ENCODE measurements around the gene KERA. TPM values are rescaled to one million over a fixed set of nuclear protein-coding genes. Genes with fewer than 3 reads are reported as not detected.

KERA gene
- total and polyA plus RNA-seq, 2 donors (not counting 1 experiment from before 2014, with no cell fraction given) = not detected

GRCh38 chr12:91099341-91099740 lies 41.5 kb upstream of the KERA start:
- POLR2A ChIA-PET = no interaction called here
- WGBS (ENCODE audit: insufficient coverage) = no CpG with 5 or more reads among the region's 2 CpGs
- H4K20me1 ChIP-seq (ENCODE audit: control insufficient read depth, insufficient read depth, low read length, poor library complexity, severe bottlenecking) = no peaks in the 10 kb centered on the region

GRCh38 chr12:91098941-91099340 lies 41.1 kb upstream of the KERA start:
- ChIA-PET CTCF (interaction anchor here (1.7 kb wide), 1 partner anchor 9 kb away, joined by 4 read pairs; no protein-coding TSS in a partner anchor), POLR2A (no interaction called here)
- H3K4me3 ChIP-seq (ENCODE audit: control extremely low read depth in 1 of 5, extremely low read depth in 1 of 5, insufficient read depth in 1 of 5, low read depth in 2 of 5, low read length in 4 of 5) = no peak overlapping the region
- no peaks in the 10 kb centered on the region for H3K79me2 ChIP-seq (ENCODE audit: control insufficient read depth, insufficient read depth, low read length)
- H3K4me1 ChIP-seq (ENCODE audit: control insufficient read depth in 2 of 2, insufficient read depth in 2 of 2, low read length in 2 of 2) = no peaks in the 10 kb centered on the region
- no peaks in the 10 kb centered on the region for H3K9me3 ChIP-seq (ENCODE audit: control extremely low read depth in 1 of 3, control insufficient read depth in 2 of 3, insufficient read depth in 1 of 3, low read length in 2 of 3)
- TF ChIP-seq EZH2 (IDR thresholded peaks at IDR 0.05; ENCODE audit: borderline replicate concordance, insufficient read depth, low read depth, low read length, poor library complexity, severe bottlenecking) = no peak
- TF ChIP-seq CTCF (IDR thresholded peaks at IDR 0.05) = no peak
- DNase-seq = no peak
- H3K36me3 ChIP-seq (replicated peaks in 1 of 2; ENCODE audit: control extremely low read depth in 1 of 2, control insufficient read depth in 1 of 2, extremely low read depth in 1 of 2, insufficient read depth in 2 of 2, low read length in 1 of 2) = no peaks in the 10 kb centered on the region
- intact Hi-C loops (cut with micrococcal nuclease) = no loop called here
- peaks cover 2% of the 10 kb centered on the region for H3K4me1 Mint-ChIP-seq
- H2AFZ ChIP-seq (ENCODE audit: insufficient read depth, low read depth, low read length, poor library complexity, severe bottlenecking) = no peak overlapping the region
- H3K27me3 Mint-ChIP-seq = no peaks in the 10 kb centered on the region
- no peak overlapping the region for H3K27ac ChIP-seq (ENCODE audit: low read length in 2 of 2)
- ATAC-seq (ENCODE audit: low read depth) = no peak
- no CpG with 5 or more reads among the region's 3 CpGs for WGBS (ENCODE audit: insufficient coverage)
- no peaks in the 10 kb centered on the region for H3K27me3 ChIP-seq (replicated peaks in 1 of 4; ENCODE audit: control extremely low read depth in 1 of 4, control insufficient read depth in 3 of 4, insufficient read depth in 4 of 4, low read length in 3 of 4)
- no peak overlapping the region for H3K27ac Mint-ChIP-seq
- no peak overlapping the region for H3K9ac ChIP-seq (ENCODE audit: low read length)
- H3K4me2 ChIP-seq (replicated peaks; ENCODE audit: low read depth, low read length, poor library complexity, severe bottlenecking) = no peak overlapping the region
- H4K20me1 ChIP-seq (ENCODE audit: control insufficient read depth, insufficient read depth, low read length, poor library complexity, severe bottlenecking) = no peaks in the 10 kb centered on the region
- no peak overlapping the region for H3K4me3 Mint-ChIP-seq
- H3K9me3 Mint-ChIP-seq (ENCODE audit: insufficient read depth) = no peaks in the 10 kb centered on the region

More at GRCh38 chr12:91099341-91099740, 41.5 kb upstream of the KERA start:
- Mint-ChIP-seq H3K9me3 (ENCODE audit: insufficient read depth) (no peaks in the 10 kb centered on the region), H3K27me3 (no peaks in the 10 kb centered on the region), H3K4me3 (no peak overlapping the region), H3K4me1 (peaks cover 2% of the 10 kb centered on the region), H3K27ac (no peak overlapping the region)
- no peak for ATAC-seq (ENCODE audit: low read depth)
- Histone ChIP-seq H3K9me3 (ENCODE audit: control extremely low read depth in 1 of 3, control insufficient read depth in 2 of 3, insufficient read depth in 1 of 3, low read length in 2 of 3) (no peaks in the 10 kb centered on the region), H3K4me3 (ENCODE audit: control extremely low read depth in 1 of 5, extremely low read depth in 1 of 5, insufficient read depth in 1 of 5, low read depth in 2 of 5, low read length in 4 of 5) (no peak overlapping the region), H3K4me2 (replicated peaks; ENCODE audit: low read depth, low read length, poor library complexity, severe bottlenecking) (no peak overlapping the region), H3K4me1 (ENCODE audit: control insufficient read depth in 2 of 2, insufficient read depth in 2 of 2, low read length in 2 of 2) (no peaks in the 10 kb centered on the region), H3K27me3 (replicated peaks in 1 of 4; ENCODE audit: control extremely low read depth in 1 of 4, control insufficient read depth in 3 of 4, insufficient read depth in 4 of 4, low read length in 3 of 4) (no peaks in the 10 kb centered on the region), H3K79me2 (ENCODE audit: control insufficient read depth, insufficient read depth, low read length) (no peaks in the 10 kb centered on the region), H3K27ac (ENCODE audit: low read length in 2 of 2) (no peak overlapping the region), H3K36me3 (replicated peaks in 1 of 2; ENCODE audit: control extremely low read depth in 1 of 2, control insufficient read depth in 1 of 2, extremely low read depth in 1 of 2, insufficient read depth in 2 of 2, low read length in 1 of 2) (no peaks in the 10 kb centered on the region), H3K9ac (ENCODE audit: low read length) (no peak overlapping the region), H2AFZ (ENCODE audit: insufficient read depth, low read depth, low read length, poor library complexity, severe bottlenecking) (no peak overlapping the region)
- no peak for DNase-seq
- CTCF ChIA-PET = interaction anchor here (0.5 to 1.7 kb wide), 2 partner anchors 9 to 11 kb away, joined by 3 to 4 read pairs; no protein-coding TSS in a partner anchor
- no peak for TF ChIP-seq CTCF (IDR thresholded peaks at IDR 0.05)
- no peak for TF ChIP-seq EZH2 (IDR thresholded peaks at IDR 0.05; ENCODE audit: borderline replicate concordance, insufficient read depth, low read depth, low read length, poor library complexity, severe bottlenecking)
- intact Hi-C loops (cut with micrococcal nuclease) = no loop called here
